ENCODE data around the gene TLR2.
A peak's percentile ranks its signal among the peaks of the same experiment; 100 is the strongest.
"Not testable (repeated sequence)": the region's sequence is repeated elsewhere in the genome, so short reads cannot be mapped to it uniquely, and the experiment has no call there.

Gene TLR2

DNA sequence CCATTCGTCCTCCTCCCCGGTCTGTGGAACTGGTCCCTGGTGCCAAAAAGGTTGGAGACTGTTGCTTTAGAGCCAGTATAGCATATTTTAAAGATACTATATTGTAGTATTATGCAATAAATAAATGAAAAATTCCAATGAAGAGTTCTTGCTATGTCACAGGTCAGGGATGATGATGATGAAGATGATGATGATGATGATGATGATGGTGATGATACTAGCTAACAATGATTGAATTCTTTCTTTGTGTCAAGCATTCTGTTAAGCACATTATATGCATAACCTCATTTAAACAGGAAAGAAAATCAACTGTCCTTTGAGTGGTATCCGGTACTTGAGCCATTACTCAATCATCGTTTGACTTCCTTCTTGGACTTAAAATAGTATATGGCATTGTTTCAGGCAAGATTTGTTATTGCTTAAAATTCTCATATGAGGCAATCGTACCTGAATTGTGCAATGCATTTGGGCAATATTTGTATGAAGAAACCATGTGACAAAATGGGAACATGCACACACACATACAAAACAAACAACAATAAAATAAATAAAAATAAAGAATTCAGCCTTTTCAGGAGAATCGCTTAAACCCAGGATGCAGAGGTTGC is 22.8 kb upstream of the TLR2 start:
- DNase-seq = no peak

- DNase-seq = no peak
Measured at GRCh38 chr4:153661908-153662307, 22.2 kb upstream of the TLR2 start.

GRCh38 chr4:153663667-153664066 is 20.4 kb upstream of the TLR2 start:
- DNase-seq = no peak

GRCh38 chr4:153666505-153666904 is 17.6 kb upstream of the TLR2 start:
- not testable (repeated sequence) for DNase-seq

DNA sequence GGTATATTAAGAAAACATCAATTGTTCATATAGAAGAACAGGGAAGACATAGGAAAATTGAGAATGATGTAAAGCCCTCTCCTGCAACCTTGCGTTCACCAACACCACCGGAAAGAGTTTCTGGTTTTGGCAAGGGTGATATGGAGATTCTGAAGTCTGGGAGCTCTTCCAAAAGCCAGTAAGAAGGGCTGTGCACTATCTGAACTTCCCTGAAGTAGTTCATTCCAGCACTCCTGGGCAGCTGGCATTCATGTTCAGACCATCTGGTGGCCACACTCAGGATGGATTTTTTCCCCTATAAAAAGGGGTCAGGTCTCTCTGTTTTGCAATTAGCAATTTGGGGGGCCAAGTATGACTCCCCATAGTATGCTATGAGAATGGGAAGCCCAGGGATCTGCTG is 15.4 kb upstream of the TLR2 start:
- no peak for DNase-seq

DNA sequence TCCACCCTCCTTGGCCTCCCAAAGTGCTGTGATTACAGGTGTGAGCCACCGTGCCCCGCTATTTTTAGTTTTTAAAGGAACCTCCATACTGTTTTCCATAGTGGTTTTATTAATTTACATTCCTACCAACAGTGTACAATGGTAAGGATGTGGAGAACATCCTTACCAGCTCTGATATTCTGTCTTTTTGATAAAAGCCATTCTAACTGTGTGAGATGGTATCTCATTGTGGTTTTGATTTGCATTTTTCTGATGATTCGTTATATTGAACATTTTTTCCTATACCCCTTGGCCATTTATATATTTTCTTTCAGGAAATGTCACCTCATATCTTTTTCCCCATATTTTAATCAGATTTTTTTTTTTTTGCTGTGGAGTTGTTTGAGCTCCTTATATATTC is 14.2 kb upstream of the TLR2 start:
- DNase-seq = no peak

DNA sequence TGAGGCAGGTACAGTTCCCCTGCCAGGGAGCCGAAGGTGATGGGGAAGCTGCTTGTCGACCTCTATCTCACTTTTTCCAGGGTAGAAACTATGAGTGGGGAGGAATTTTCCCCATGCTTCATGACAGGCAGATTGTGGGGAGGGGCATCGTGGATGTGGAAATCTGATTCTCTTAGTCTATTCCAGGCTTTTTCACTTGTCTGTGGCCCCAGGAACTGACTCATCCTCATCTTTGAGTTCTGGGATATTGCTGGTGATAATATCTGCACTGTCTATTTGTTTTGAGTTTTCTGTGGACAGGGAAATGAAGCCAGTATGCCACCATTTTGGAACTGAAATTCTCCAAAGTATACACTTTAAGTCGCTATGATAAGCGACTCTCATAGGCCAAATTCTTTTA is 7.6 kb upstream of the TLR2 start:
- peak; percentile 19 for DNase-seq

DNA sequence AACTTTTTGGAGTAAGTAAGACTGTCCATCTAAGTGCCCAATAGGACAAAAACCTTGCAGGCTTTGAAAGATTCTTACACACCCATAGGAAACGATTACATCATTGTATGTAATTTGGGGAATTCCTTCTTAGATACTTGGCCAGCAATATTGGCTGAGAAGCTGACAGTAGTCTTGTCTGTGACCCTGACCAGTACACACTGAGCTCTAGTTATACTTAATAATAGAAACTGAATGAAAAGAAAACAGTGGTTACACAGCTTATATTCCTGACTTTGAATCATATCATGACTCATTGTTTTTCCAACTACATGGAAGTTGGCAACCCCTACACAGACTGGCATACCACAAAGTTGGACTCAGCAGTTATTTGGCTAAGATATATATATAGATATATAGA is 7.1 kb upstream of the TLR2 start:
- peak; percentile 55 for DNase-seq

GRCh38 chr4:153679486-153679885 is 4.6 kb upstream of the TLR2 start:
- no peak for DNase-seq

GRCh38 chr4:153683763-153684181 is 308 bp upstream of the TLR2 start:
- DNase-seq = no peak

DNA sequence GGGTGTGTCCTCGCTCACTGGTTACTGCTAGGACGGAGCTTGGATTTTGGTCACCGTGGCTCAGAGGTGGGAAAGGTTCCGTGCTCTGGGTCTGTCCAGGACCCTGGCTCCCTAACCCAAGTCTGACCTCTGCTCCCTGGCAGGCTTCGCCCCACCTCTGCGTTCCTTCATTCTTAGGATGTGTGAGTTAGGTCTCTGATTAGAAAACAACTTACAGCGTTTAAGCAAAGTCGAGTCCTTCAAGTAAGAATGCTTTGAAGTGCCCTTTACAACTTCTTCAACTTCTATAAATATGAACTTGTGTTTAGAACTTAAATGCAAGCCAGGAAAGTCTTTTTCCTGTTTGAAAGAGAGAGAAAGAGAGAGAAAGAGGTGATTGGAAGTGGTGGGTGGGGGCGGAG is 891 bp downstream of the TLR2 start:
- DNase-seq = no peak

DNA sequence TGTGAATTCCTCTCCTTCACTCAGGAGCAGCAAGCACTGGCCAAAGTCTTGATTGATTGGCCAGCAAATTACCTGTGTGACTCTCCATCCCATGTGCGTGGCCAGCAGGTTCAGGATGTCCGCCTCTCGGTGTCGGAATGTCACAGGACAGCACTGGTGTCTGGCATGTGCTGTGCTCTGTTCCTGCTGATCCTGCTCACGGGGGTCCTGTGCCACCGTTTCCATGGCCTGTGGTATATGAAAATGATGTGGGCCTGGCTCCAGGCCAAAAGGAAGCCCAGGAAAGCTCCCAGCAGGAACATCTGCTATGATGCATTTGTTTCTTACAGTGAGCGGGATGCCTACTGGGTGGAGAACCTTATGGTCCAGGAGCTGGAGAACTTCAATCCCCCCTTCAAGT is 20.4 kb downstream of the TLR2 start:
- no peak for DNase-seq

DNA sequence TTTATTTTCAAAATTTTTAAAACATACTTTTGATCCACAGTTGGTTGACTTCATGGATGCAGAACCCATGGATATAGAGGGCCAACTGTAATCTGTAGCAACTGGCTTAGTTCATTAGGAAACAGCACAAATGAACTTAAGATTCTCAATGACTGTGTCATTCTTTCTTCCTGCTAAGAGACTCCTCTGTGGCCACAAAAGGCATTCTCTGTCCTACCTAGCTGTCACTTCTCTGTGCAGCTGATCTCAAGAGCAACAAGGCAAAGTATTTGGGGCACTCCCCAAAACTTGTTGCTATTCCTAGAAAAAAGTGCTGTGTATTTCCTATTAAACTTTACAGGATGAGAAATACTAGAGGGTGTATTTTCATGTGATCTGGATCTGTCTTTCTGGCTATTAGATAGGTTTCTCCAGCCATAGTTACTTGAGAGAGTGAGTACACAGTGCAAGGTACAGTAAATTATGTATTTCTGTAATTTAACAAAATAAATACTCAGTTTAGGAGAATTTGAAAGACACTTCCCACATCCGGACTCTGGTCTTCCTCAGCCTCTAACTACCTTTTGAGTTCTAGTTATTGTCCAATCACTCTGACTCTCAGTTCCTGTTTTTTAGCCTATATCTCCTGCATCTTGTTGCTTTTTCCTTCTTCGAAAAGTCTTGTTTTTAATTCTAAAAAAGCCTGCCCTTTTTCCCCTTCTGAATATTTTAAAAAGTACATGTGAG is 21.8 kb downstream of the TLR2 start:
- DNase-seq = no peak

- no peak for DNase-seq
Measured at GRCh38 chr4:153706519-153706918, 22.4 kb downstream of the TLR2 start.

- DNase-seq = no peak
Measured at GRCh38 chr4:153710681-153711080, 26.6 kb downstream of the TLR2 start.

GRCh38 chr4:153713866-153714646 is 30.0 kb downstream of the TLR2 start:
- peak; percentile 68 for DNase-seq

DNA sequence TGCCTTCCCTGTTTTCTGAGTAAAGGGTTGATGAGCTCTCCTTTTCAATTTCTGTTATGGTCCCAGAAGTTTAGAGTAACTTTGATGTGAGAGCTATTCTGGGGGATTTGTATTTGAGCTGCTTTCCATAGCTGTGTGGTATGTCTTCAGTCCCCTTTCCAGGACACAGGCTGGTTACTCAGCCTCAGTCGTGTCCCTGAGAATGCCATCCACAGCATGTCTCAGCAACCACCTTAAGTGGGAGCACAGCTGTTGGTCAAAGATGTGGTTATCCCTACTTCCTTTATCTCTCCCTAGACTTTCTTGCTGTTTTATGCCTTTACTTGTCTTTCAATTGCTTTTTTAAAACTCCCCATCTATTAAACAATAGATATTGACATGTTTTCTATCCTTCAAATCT is 38.0 kb downstream of the TLR2 start:
- no peak for DNase-seq

- no peak for DNase-seq
Measured at GRCh38 chr4:153724606-153725005, 40.5 kb downstream of the TLR2 start.

DNA sequence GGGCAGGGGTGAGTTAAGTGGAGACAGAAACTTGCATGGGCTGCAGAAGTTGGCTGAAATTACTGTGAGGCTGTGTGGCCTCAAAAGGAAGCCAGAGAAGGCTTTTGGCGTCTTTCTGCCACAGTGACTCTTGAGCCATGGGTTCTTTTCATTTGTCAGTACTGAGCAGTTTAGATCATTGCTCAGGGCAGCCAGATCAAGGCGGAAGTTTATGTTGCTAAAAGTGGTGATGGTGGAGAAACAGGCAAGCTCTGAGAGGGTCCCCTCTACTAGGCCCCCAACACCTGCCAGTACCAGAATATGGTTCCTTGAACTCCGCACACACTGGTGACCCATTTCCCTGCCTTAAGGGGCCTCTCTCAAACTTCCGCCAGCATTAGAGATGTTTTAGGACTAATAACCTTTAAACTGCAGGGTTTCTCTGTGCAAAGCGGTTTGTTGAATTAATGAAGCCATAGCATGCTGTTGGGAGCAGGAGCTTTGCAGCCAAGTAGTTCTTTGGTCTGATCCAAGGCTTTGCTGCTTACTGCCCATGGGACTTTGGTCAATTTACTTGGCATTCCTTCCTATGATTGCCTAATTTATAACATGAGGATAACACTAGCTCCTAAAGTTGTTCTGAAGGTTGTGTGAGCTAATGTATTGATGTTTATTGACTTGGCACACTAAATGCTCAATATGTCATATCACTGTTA is 41.2 kb downstream of the TLR2 start:
- DNase-seq = peak; percentile 20

DNA sequence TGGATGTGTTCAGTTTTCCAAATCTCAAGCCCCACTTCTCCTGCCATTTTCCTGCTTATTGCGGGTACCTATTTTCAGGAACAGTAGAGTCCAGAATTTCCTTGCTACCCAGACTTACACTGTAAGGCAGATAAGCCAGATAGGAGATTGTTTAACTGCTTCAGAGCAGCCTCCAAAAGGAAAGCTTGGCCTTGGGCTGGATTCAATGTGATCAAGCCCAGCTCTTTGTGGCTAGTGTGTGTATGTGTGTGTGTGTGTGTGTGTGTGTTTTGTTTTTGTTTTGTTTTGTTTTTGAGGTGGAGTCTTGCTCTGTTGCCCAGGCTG is 41.7 kb downstream of the TLR2 start:
- DNase-seq = no peak

DNA sequence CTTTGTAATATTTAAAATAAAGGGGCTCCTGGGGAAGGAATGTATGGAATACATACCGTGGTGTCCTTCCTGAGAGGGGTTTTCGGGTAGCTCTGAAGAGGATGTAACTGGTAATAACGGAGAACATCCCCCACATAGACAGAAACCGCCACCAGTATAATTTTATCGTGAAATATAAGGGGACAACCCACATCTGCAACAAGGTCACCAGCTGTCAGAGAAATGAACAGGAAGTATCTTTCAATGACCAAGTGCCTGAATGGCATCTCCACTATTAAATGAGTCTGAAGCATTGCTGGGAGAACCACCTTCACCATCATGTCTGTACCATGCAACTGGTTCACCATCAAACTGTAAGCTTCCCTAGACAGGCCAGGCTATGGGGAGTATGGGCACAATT is 44.1 kb downstream of the TLR2 start:
- DNase-seq = no peak

DNA sequence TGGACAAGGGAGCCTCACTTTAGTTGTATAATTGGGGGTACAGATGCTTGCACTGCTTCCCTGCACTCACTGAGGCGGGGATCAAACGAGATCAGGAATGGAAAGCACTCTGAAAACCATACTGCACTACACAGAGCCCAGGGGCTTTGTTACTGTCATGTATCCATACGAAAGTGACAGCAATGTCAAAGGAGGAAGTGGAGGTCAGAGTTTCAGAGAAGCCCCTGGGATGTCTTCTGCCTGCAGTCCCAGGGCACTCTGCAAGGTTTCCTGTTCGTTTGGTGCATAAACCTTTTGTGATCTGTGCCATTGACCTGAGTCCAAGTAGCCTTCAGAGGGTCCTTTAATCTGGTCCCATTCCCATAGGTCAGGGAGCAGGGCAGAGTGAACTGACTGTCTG is 44.6 kb downstream of the TLR2 start:
- DNase-seq = no peak

GRCh38 chr4:153729895-153730294 is 45.8 kb downstream of the TLR2 start:
- DNase-seq = no peak

GRCh38 chr4:153731239-153731638 is 47.2 kb downstream of the TLR2 start:
- DNase-seq = peak; percentile 91
